ENCODE measurements around the gene TMEM63B. TPM values are rescaled to one million over a fixed set of nuclear protein-coding genes. Genes with fewer than 3 reads are reported as not detected.

TMEM63B gene
- total and polyA plus RNA-seq, 2 donors (not counting 1 experiment from before 2014, with no cell fraction given): 15.4 to 19.1 TPM

- Mint-ChIP-seq H3K4me3 (no peak overlapping the region), H3K4me1 (peaks cover 14% of the 10 kb centered on the region), H3K27ac (no peak overlapping the region), H3K9me3 (ENCODE audit: insufficient read depth) (no peaks in the 10 kb centered on the region), H3K27me3 (peaks cover under 1% of the 10 kb centered on the region)
- POLR2A ChIA-PET: interaction anchor here (1.3 kb wide), 1 partner anchor 86 kb away, joined by 3 read pairs; no protein-coding TSS in a partner anchor
- no peaks in the 10 kb centered on the region for H4K20me1 ChIP-seq (ENCODE audit: control insufficient read depth, insufficient read depth, low read length, poor library complexity, severe bottlenecking)
- H3K9me3 ChIP-seq (ENCODE audit: control extremely low read depth in 1 of 3, control insufficient read depth in 2 of 3, insufficient read depth in 1 of 3, low read length in 2 of 3): peaks cover 0 to 3% (median 0%) of the 10 kb centered on the region in 3 donors
- peaks cover 0 to 13% (median under 1%) of the 10 kb centered on the region in 4 experiments for H3K27me3 ChIP-seq (replicated peaks in 1 of 4; ENCODE audit: control extremely low read depth in 1 of 4, control insufficient read depth in 3 of 4, insufficient read depth in 4 of 4, low read length in 3 of 4)
- no peak overlapping the region for H3K4me3 ChIP-seq (ENCODE audit: control extremely low read depth in 1 of 5, extremely low read depth in 1 of 5, insufficient read depth in 1 of 5, low read depth in 2 of 5, low read length in 4 of 5)
- no peaks in the 10 kb centered on the region for H3K79me2 ChIP-seq (ENCODE audit: control insufficient read depth, insufficient read depth, low read length)
- DNase-seq (no peak), ATAC-seq (ENCODE audit: low read depth) (no peak)
- CTCF ChIA-PET: interaction anchor here (1.6 to 2.8 kb wide), 3 partner anchors 9 to 155 kb away, joined by 4 to 13 read pairs (median 7); no protein-coding TSS in a partner anchor
- no peak overlapping the region for H3K27ac ChIP-seq (ENCODE audit: low read length in 2 of 2)
- no peak overlapping the region for H3K4me2 ChIP-seq (replicated peaks; ENCODE audit: low read depth, low read length, poor library complexity, severe bottlenecking)
- TF ChIP-seq, protein P1, sequence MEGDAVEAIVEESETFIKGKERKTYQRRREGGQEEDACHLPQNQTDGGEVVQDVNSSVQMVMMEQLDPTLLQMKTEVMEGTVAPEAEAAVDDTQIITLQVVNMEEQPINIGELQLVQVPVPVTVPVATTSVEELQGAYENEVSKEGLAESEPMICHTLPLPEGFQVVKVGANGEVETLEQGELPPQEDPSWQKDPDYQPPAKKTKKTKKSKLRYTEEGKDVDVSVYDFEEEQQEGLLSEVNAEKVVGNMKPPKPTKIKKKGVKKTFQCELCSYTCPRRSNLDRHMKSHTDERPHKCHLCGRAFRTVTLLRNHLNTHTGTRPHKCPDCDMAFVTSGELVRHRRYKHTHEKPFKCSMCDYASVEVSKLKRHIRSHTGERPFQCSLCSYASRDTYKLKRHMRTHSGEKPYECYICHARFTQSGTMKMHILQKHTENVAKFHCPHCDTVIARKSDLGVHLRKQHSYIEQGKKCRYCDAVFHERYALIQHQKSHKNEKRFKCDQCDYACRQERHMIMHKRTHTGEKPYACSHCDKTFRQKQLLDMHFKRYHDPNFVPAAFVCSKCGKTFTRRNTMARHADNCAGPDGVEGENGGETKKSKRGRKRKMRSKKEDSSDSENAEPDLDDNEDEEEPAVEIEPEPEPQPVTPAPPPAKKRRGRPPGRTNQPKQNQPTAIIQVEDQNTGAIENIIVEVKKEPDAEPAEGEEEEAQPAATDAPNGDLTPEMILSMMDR (IDR thresholded peaks at IDR 0.05): no peak
- no peak for TF ChIP-seq EZH2 (IDR thresholded peaks at IDR 0.05; ENCODE audit: borderline replicate concordance, insufficient read depth, low read depth, low read length, poor library complexity, severe bottlenecking)
- intact Hi-C loops (cut with micrococcal nuclease): no loop called here
- H3K4me1 ChIP-seq (ENCODE audit: control insufficient read depth in 2 of 2, insufficient read depth in 2 of 2, low read length in 2 of 2): peaks cover 10 to 15% of the 10 kb centered on the region in 2 donors
- no peaks in the 10 kb centered on the region for H3K36me3 ChIP-seq (replicated peaks in 1 of 2; ENCODE audit: control extremely low read depth in 1 of 2, control insufficient read depth in 1 of 2, extremely low read depth in 1 of 2, insufficient read depth in 2 of 2, low read length in 1 of 2)
- no peak overlapping the region for H3K9ac ChIP-seq (ENCODE audit: low read length)
- 90% methylated on average over 13 of the region's 13 CpGs for WGBS (ENCODE audit: insufficient coverage)
- H2AFZ ChIP-seq (ENCODE audit: insufficient read depth, low read depth, low read length, poor library complexity, severe bottlenecking): no peak overlapping the region
These were observed 50.5 kb downstream of the TMEM63B start for GRCh38 chr6:44177691-44178423.
